HG02938 (cell line): ENCODE measurements around the gene CPS1.
A peak's percentile ranks its signal among the peaks of the same experiment; 100 is the strongest.

Experiments
- ATAC-seq: cut with Tn5 transposase; IDR thresholded peaks from one replicate; pipeline ENCODE4 v1.9.1; 2021; ENCODE audit warnings: mild to moderate bottlenecking, moderate library complexity; ENCODE audit not compliant: unreplicated experiment

Gene CPS1

DNA sequence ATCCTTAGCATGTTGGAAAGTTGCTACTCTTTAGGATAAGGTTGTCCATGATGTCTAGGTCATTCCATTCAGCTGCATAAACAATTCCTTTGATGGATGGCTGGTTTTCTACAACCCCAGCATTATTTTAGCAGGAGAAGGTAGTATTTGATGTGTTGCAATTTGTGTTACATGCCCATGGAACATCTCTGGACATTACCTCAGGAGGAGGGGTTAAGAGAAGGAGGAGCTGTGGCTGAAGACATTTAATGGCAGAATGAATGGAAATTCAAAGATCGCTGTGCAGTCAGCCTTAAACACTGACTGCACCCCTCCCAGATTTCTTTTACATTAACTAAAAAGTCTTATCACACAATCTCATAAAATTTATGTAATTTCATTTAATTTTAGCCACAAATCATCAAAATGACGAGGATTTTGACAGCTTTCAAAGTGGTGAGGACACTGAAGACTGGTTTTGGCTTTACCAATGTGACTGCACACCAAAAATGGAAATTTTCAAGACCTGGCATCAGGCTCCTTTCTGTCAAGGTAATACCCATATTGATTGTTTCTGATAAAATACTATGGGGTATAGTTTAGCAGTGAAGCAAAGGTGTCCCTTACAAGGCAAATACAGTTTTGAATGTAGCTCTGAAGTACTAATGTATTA lies at the start of gene CPS1:
Gene CPS1 (plus strand): TSS at position 271 of the 652 bp plus-strand sequence. CDS start 135 bp downstream, at position 406.
- ATAC-seq, result no peak

DNA sequence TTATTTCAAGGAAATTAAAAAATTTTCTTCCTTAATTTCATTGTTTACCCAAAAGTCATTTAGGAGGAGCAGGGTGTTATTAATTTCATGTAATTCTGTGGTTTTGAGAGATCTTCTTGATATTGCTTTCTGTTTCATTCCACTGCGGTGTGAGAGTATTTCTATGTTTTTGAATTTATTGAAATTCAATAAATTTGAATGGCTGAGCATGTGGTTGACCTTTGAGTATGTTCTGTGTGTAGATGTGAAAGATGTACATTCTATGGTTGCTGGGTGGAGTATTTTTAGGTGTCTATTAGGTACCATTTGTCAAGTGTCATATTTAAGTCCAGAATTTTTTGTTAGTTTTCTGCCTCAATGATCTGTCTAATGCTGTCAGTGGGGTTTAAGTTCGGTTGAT lies 40.5 kb upstream of the CPS1 start:
- no peak for ATAC-seq

DNA sequence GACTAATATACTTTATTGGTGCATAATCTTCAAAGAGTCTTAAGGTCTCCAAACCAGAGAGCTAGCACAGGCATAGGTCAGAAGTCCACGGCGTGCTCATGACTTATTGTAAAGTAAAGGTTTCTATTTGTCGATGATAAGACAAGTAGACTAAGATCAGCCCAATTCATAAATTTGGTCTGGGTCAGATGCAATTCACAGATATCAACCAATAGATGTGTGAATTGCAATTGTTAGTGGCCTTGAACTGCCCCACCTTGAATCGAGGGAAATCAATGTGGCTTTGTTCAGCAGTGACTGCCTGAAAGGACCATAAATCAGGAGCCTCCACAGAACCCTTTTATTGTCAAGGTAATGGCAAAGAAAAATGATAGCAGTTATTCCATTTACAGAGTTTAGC lies 39.1 kb upstream of the CPS1 start:
- ATAC-seq, result no peak

DNA sequence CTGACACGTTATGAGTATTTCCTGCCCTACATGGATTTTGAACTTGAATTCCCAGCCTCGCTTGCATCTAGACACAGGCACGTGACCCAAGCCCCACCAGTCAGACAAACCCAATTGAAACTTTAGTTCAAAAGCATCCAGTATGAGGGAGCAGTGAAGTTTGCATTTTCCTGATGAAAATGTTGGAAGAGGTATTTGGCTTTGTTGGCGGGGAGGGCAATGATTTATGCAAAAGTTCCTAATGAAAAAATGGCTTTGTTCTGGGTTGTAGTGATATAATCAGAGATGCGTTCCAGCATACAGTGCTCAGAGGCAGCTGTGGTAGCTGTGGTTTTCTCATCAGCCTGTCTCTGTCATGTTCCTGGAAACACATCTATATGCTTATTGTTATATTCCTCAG lies 36.8 kb upstream of the CPS1 start:
- no peak for ATAC-seq

DNA sequence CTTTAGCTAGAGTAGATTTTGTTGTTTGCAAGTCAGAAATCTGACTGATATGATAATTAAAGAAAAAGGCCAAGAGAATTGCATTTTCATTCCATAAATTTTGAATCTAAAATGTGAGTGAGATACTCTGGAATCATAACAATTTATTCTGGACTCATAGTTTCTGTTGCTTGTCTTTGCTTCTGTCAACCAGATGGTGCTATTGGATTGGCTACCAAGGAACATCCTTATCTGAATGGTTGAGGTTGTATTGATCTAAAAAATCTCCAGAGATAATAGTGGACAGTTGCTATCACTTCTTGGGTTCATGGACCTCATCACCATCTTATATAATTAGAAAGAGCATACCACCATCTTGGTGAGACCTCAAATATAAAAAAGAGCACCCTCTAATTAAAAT lies 34.0 kb upstream of the CPS1 start:
- no peak for ATAC-seq

DNA sequence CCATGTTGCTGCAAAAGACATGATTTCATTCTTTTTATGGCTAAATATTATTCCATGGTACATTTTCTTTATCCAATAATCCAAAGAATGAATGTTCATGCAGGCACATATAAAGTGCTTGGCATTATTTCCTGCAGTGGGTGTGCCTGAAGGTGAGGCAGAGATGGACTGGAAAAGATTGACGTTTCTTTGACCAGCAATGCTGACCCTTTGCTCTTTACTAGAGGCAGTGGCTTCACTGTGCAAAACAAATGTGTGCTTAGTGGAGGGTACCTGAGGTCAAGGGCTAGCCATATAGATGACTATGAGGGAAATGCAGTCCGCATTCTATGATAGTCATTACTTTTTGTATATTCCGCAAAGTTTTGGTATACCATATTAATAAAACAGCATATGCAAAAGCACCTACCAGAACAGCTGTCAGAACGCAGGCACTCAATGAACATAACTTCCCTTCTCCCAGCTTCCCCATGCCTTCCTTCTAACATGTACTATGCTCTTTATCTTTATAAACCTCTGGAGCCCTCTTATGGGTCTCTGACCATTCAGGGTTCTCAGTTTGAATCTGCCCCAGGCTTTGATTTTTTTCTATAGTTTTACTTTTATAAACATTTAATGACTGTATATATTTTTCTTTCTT lies 32.6 kb upstream of the CPS1 start:
- no peak for ATAC-seq

DNA sequence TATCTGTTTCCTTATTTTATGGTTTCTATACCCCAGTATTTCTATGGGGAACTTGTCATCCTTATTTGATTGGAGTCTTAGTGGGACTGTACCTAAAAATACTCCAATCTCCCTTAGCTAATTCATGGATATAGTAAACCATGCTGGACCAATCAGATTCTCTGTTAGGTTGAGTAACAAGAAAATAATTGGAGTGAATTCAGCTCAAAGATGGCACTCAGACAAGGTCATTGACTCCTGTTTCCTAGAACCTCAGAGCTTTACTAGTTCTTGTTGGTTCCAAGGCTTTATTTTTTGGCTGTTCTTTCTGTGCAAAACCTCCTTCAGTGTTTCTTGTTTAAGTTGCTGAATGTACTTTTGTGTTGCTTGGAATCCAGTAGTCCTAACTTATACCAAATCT lies 31.9 kb upstream of the CPS1 start:
- no peak for ATAC-seq

DNA sequence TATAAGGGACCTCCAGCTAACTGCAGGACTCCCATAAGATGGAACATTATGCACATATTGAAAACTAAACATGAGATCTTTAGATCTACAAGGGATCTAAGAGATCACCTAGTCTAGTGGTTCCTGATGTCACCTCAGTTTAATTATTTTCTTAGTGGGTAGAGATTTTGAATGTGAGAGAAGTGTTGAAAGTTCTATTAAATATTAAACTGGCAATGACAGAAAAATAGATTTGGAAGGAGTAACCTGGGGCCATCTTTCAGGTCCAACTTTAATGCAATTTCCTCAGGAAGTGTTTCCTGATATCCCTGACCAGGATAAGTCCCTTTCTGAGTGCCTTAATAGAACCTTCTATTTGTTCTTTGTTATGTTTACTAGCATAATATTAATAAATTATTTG lies 29.1 kb upstream of the CPS1 start:
- ATAC-seq, result peak; percentile 79

DNA sequence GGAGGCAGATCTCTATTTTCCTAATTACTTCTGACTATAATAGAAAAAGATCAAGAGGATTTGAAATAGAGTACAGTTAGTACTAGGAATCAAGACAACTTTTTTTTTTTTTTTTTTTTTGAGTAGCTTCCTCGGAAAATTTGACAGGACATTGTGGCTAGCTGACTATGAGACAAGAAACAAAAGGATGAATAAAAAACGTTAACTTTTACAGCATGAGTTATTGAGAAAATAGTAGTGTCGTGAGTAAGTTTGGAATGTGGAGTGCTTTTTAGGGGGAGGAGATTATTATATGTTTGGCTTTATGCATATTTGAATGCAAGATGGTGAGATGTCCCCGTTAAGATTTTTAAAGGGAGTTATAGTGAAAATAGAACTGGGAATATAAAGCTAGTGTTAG lies 27.7 kb upstream of the CPS1 start:
- no peak for ATAC-seq

DNA sequence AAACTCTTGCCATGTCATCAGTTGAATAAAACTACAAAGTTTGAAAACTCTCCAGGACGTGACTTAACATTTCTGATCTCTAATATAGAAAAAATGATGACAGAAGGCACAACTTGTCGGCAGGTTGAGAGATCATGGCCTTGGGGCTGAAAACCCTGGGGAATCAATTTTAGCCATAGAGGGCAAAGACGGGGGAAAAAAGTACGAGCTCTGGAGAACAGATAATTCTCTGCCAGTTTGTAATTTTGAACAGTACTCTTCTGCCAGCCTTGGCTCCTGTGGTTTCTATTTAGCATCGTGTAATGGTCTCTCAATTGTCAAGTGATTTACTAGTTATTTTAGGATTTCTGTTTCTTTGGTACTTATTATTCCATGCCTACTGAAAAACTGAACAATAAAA lies 25.3 kb upstream of the CPS1 start:
- ATAC-seq, result no peak

DNA sequence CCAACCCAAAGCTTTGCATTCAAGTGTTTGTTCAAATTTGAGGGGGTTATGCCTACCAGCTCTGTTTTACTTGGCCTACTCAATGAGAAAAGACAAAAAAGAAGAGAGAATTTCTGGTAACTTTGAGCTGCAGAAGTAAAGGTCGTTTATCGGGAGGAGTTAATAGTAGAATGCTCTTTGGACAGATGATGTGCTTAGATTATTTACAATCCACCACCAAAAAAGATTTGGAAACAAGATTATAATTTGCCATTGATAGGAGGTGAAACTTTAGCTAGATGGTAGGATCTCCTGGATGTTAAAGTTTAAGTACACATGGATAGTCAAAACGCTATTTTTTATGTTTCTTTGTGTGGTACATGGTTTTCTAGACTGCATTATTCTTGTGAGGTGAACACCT lies 24.9 kb upstream of the CPS1 start:
- no peak for ATAC-seq

DNA sequence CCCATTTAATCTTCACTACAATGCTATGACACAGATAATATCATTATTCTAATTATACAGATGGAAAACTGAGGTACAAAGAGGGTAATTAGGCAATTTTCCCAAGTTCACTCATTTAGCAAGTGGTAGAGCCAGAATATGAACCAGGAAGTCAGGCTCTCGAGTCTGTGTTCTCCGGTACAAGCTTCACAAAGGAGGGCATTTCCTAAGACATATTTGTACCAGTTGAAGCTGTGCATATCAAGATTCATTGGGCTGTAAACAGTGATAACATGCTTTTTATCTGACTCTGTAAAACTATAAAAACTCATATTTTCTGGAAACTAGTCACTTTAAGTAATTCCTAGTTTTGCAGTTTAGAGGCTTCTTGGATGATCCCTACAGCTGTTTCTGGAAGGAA lies 23.0 kb upstream of the CPS1 start:
- no peak for ATAC-seq

DNA sequence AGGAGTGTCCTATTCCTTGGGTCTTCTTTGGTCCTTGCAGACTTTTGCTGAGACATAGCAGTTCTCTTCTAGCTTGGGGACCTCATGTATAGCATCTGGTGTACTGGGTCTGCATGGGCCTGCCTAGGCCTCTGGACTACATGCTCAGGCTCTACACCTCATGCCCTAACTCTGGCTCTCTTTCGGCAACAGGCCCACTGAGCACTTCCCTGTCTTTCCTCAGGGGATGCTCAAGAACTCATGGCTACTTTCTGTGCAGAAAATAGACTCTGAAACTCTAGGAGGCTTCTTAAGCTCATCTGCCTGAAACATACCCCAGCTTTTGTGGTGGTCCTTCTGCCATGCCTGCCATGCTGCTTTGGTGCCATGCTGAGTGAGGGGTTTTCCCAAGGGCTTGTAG lies 21.5 kb upstream of the CPS1 start:
- no peak for ATAC-seq

DNA sequence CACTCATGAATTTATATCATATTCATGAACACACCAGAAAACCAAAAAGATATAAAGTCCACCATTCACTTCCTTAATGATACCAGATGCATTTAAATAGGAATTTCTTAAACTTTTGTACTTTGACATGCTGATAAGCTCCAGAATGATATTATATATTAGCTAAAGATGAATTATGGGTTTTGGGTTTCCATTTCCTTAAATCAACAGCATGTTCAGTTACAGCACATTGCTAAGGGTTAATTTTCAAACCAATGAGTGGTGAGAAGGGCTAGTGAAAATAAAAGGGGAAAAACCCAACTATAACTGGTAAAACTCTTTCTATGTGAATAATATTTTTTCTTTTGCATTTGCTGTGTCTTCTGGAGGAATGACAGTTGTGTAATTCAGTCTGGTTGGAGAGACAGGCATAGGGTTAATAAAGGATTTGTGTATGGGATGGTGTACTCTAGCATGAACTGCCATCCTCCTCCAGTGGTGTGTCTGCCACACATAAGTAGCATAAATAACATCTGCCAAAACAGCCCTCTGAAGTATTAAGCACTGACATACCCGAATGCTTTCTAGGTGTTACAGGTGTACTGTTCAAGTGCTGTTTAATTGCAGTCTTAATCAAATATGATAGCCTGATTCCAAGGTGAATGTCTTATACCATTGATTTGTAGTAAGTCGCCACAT lies 19.3 kb upstream of the CPS1 start:
- ATAC-seq, result peak; percentile 64

DNA sequence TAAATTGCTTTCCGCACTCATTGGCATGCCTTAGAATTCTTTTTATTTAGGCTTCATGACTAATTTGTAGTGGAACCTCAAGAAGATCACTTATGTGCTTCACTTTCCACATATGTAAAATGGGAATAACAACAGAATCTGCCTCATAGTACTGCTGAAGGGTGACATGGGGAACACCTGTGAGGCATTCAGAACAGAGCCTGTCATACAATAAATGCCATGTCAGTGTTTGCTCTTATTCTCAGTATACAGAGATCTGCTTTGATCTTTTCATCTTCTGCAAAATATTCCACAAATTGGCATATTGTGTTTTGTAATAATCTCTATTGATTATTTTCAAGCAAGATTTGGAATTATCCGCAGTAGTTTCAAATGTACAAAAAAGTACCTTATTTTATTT lies 17.4 kb upstream of the CPS1 start:
- no peak for ATAC-seq

DNA sequence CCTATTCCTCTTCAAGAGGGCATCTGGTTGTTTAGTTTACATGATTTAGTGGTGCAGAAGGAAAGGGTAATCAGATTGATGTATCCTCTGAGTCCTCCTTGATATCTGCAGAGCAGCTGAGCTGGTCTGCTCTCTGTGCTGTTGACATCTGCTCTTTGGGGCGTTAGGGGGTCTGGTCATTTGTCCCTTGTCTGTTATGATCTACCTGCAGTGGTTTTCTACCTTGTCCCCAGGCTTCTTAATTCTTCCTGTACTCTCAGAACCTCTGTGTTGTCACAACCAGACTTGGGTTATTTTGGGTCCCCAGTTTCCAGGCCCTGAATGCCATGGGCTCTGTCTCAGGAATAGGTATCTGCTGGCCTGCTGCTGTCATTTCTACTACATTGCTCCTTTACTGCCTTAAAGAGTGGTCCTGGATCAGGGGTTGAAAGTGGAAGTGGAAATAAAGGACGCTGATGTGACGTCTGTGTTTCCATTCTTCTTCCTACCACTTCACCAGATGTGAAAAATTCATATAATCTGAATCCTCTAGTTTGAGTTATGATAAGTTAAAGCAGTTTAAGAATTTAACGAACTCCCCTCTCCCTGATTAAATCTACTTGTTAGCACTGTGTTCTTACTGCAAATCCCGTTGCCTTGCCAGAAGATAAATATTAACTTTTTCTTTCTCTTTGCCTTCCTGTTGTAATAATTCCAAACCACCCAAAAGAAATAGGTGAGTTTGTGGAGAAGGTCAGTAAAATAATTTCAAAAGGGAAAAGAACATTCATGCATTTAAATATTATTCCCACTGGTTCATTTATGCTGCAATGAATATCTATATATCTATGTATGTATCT lies 16.6 kb upstream of the CPS1 start:
- ATAC-seq, result no peak

DNA sequence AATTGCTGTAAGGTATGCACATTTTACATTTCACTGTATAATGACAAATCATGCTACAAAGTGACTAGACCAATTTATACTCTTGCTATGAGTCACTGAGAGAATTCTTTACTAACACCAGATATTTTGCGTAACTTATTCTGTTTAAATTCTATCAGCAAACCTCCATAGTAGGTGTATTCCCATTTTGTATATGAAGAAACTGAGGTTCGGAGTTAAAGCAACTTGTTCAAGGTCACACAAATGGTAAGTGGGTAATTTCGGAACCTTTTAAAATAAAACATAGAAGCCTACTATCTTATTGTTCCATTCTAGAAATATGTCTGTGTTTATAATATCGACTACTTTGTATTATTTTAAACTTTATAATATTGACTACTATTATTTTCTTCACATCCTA lies 15.9 kb upstream of the CPS1 start:
- no peak for ATAC-seq

DNA sequence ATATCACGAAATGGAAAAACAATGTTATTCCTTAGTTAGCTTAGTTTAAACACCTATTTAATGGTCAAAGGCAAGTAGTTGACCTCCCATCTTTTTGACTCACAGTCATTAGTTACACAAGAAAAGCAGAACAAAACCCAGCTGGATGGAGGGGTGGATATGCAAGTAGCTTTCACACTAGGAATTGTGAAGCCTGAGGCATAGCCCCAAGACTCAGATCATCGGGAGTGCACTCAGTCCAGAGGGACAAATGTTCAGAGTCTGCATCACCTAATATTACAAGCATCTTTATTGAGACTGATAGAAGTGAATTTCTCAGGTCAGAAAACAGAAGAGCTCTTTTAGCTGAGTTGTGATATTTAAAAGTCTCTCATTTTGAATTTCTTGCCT lies 15.5 kb upstream of the CPS1 start:
- ATAC-seq, result no peak

DNA sequence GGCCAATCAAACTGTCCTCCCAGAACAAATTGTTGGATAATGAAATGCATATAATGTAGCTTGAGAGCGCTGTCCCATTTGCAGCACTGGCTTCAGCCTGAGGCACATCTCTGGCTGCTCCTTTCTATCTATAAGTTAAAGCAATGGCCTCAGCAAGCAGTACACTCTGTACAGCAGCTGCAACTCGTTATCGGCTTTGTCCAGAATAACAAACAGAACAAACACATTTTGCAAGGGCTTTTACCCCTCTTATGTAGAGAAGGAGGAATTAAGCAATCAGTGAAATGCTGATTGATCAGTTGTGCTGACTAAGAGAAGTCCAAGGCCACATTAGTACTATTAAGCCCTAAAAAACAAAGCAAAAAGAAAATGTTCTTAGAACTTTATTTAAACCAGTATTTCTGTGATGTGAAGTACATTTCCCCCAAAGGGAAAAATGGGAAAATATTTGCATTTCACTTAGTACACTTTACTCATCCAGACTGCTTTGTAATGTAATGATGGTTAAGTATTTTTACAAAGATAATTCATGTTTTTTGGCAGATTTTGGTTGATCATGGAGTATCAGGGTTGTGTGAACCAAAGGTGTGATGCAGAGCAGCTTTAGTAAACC lies 15.0 kb upstream of the CPS1 start:
- ATAC-seq, result no peak

DNA sequence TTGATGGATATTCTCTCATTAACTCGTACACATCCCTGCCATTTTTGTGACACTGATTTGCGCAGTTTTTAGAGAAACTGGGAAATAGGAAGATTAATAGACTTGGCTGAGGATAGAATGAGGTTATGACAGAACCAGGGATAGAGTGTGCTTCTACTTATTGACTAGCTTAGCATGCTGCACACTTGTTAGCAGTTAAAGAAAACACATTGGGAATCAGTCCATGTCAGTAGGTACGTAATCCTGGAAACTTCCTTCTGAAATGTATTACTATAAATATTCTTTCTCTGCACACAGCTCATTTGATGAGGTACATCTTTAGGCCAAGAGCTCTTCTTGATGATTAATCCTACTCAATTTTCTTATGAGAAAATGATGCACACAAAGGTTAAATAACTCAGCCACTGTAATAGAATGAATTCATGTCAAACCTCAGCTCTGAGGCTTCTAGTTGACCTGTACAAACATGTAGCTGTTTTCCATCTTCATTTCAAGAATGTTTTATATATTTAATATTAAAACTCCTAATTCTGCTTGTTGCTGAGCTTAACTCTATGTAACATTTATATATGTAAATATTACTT lies 12.3 kb upstream of the CPS1 start:
- no peak for ATAC-seq

DNA sequence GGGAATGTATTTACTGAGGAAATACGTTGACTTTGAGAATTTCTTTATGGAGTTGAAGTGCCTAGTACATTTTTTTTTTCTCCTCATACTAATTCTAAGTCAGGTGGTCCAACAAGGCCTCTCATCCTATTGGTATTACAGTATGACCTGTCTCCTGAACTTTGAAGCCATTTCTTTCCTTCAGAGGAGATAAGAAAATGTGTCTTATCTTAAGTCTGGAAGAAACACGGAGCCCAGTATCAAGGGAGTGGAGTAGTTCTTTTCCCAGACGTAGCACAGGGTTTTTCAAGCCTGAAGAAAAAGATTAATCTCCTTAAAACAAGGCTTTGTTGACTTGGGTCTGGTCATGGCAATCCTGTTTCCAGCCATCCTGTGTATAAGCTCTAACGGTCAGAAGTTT lies 11.6 kb upstream of the CPS1 start:
- ATAC-seq, result no peak
